Measurements from ENCODE around the gene CLDND2. TPM values are rescaled to one million over a fixed set of nuclear protein-coding genes. Genes with fewer than 3 reads are reported as not detected.
"Not testable (repeated sequence)": the region's sequence is repeated elsewhere in the genome, so short reads cannot be mapped to it uniquely, and the experiment has no call there.

CLDND2 gene
- total RNA-seq, 1 experiment from 2014 or later: 0.95 TPM

DNA sequence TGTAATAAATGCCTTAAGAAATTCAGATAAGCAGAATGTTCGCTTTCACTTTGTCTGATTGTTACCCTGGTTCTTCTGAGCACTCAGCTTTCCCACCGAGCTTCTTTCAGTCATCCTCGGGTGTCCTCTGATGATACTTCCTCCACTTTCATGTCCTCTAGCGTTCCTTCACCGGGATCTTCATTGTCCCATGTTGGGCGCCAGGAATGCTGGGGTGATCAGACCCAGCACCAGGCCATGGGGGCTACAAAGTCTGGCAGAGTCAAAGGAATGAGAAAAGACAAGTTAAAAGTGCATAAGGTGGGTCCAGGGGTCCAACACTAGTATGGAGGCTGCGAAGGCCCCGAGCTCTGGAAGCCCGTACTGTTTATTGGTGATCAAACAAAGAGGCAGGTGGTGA is 33.3 kb upstream of the CLDND2 start:
- ATAC-seq: no peak
- TF ChIP-seq, protein P1, sequence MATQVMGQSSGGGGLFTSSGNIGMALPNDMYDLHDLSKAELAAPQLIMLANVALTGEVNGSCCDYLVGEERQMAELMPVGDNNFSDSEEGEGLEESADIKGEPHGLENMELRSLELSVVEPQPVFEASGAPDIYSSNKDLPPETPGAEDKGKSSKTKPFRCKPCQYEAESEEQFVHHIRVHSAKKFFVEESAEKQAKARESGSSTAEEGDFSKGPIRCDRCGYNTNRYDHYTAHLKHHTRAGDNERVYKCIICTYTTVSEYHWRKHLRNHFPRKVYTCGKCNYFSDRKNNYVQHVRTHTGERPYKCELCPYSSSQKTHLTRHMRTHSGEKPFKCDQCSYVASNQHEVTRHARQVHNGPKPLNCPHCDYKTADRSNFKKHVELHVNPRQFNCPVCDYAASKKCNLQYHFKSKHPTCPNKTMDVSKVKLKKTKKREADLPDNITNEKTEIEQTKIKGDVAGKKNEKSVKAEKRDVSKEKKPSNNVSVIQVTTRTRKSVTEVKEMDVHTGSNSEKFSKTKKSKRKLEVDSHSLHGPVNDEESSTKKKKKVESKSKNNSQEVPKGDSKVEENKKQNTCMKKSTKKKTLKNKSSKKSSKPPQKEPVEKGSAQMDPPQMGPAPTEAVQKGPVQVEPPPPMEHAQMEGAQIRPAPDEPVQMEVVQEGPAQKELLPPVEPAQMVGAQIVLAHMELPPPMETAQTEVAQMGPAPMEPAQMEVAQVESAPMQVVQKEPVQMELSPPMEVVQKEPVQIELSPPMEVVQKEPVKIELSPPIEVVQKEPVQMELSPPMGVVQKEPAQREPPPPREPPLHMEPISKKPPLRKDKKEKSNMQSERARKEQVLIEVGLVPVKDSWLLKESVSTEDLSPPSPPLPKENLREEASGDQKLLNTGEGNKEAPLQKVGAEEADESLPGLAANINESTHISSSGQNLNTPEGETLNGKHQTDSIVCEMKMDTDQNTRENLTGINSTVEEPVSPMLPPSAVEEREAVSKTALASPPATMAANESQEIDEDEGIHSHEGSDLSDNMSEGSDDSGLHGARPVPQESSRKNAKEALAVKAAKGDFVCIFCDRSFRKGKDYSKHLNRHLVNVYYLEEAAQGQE (IDR thresholded peaks at IDR 0.05; ENCODE audit: insufficient read depth in 1 of 2, low read depth in 2 of 2, low read length in 1 of 2): no peak
- TF ChIP-seq, protein P2, sequence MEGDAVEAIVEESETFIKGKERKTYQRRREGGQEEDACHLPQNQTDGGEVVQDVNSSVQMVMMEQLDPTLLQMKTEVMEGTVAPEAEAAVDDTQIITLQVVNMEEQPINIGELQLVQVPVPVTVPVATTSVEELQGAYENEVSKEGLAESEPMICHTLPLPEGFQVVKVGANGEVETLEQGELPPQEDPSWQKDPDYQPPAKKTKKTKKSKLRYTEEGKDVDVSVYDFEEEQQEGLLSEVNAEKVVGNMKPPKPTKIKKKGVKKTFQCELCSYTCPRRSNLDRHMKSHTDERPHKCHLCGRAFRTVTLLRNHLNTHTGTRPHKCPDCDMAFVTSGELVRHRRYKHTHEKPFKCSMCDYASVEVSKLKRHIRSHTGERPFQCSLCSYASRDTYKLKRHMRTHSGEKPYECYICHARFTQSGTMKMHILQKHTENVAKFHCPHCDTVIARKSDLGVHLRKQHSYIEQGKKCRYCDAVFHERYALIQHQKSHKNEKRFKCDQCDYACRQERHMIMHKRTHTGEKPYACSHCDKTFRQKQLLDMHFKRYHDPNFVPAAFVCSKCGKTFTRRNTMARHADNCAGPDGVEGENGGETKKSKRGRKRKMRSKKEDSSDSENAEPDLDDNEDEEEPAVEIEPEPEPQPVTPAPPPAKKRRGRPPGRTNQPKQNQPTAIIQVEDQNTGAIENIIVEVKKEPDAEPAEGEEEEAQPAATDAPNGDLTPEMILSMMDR (IDR thresholded peaks at IDR 0.05): no peak
- no peak for TF ChIP-seq TCF7L2 (IDR thresholded peaks at IDR 0.05; ENCODE audit: low read depth, low read length)
- no peak for TF ChIP-seq POLR2AphosphoS5 (IDR thresholded peaks at IDR 0.05; ENCODE audit: low read depth, low read length)
- no peak for TF ChIP-seq SIN3A (IDR thresholded peaks at IDR 0.05; ENCODE audit: borderline replicate concordance, insufficient read depth, low read depth, low read length)
- ChIA-PET CTCF (no interaction called here), POLR2A (no interaction called here)
- intact Hi-C loops (cut with micrococcal nuclease; ENCODE audit: unreplicated experiment): no loop called here
- DNase-seq (ENCODE audit: low read depth, low spot score): no peak
- no peaks in the 10 kb centered on the region for H3K9me3 ChIP-seq (ENCODE audit: control insufficient read depth, insufficient read depth, low read depth, low read length)
- BruUV-seq (replicated peaks): no TSS peak
- in situ Hi-C loops (cut with HindIII; ENCODE audit: low pct_unique_long_range_greater_than_20kb, low sequenced_read_pairs): no loop called here
- H3K36me3 ChIP-seq (ENCODE audit: control insufficient read depth, insufficient read depth, low read length): no peaks in the 10 kb centered on the region; the same call in 1 of the 2 replicates
- H3K4me1 ChIP-seq (ENCODE audit: control insufficient read depth, insufficient read depth, low read length): no peaks in the 10 kb centered on the region
- no peaks in the 10 kb centered on the region for H3K27me3 ChIP-seq (ENCODE audit: control insufficient read depth, insufficient read depth, low read length)
- H3K27ac ChIP-seq (ENCODE audit: low read length): no peak overlapping the region
- no peak overlapping the region for H3K4me3 ChIP-seq (ENCODE audit: low read depth in 2 of 2, low read length in 2 of 2)

GRCh38 chr19:51399936-51400335 is 31.1 kb upstream of the CLDND2 start:
- BruUV-seq (replicated peaks); H3K9me3 ChIP-seq (ENCODE audit: control insufficient read depth, insufficient read depth, low read depth, low read length); intact Hi-C loops (cut with micrococcal nuclease; ENCODE audit: unreplicated experiment); CTCF ChIA-PET; H3K27me3 ChIP-seq (ENCODE audit: control insufficient read depth, insufficient read depth, low read length); H3K4me3 ChIP-seq (ENCODE audit: low read depth in 2 of 2, low read length in 2 of 2); POLR2A ChIA-PET; in situ Hi-C loops (cut with HindIII; ENCODE audit: low pct_unique_long_range_greater_than_20kb, low sequenced_read_pairs); DNase-seq (ENCODE audit: low read depth, low spot score); H3K36me3 ChIP-seq (ENCODE audit: control insufficient read depth, insufficient read depth, low read length); ATAC-seq; H3K27ac ChIP-seq (ENCODE audit: low read length); H3K4me1 ChIP-seq (ENCODE audit: control insufficient read depth, insufficient read depth, low read length): not testable (repeated sequence)

GRCh38 chr19:51399231-51399630 is 30.4 kb upstream of the CLDND2 start:
- H3K4me3 ChIP-seq (ENCODE audit: low read depth in 2 of 2, low read length in 2 of 2): no peak overlapping the region
- POLR2A ChIA-PET: no interaction called here
- no peaks in the 10 kb centered on the region for H3K9me3 ChIP-seq (ENCODE audit: control insufficient read depth, insufficient read depth, low read depth, low read length)
- CTCF ChIA-PET: no interaction called here
- ATAC-seq (no peak), DNase-seq (ENCODE audit: low read depth, low spot score) (no peak)
- H3K27ac ChIP-seq (ENCODE audit: low read length): no peak overlapping the region
- H3K36me3 ChIP-seq (ENCODE audit: control insufficient read depth, insufficient read depth, low read length): no peaks in the 10 kb centered on the region; the same call in 1 of the 2 replicates
- in situ Hi-C loops (cut with HindIII; ENCODE audit: low pct_unique_long_range_greater_than_20kb, low sequenced_read_pairs) (no loop called here), intact Hi-C loops (cut with micrococcal nuclease; ENCODE audit: unreplicated experiment) (no loop called here)
- TF ChIP-seq SIN3A (IDR thresholded peaks at IDR 0.05; ENCODE audit: borderline replicate concordance, insufficient read depth, low read depth, low read length): no peak
- TF ChIP-seq, protein P2 (IDR thresholded peaks at IDR 0.05): no peak
- no peak for TF ChIP-seq TCF7L2 (IDR thresholded peaks at IDR 0.05; ENCODE audit: low read depth, low read length)
- no peak for TF ChIP-seq POLR2AphosphoS5 (IDR thresholded peaks at IDR 0.05; ENCODE audit: low read depth, low read length)
- TF ChIP-seq, protein P1 (IDR thresholded peaks at IDR 0.05; ENCODE audit: insufficient read depth in 1 of 2, low read depth in 2 of 2, low read length in 1 of 2): no peak
- H3K4me1 ChIP-seq (ENCODE audit: control insufficient read depth, insufficient read depth, low read length): no peaks in the 10 kb centered on the region; the same call in 1 of the 2 replicates
- BruUV-seq (replicated peaks): no TSS peak
- H3K27me3 ChIP-seq (ENCODE audit: control insufficient read depth, insufficient read depth, low read length): no peaks in the 10 kb centered on the region
